Esophagus muscularis mucosa (tissue), 4 donors: ENCODE measurements around the gene TUBA1B. TPM values are rescaled to one million over a fixed set of nuclear protein-coding genes. Genes with fewer than 3 reads are reported as not detected.

Experiments used
- DNase-seq: peaks from one replicate; pipeline ENCODE4 v3.0.0-alpha.2; 2017; ENCODE audit errors: extremely low spot score
- H3K27ac ChIP-seq, 4 donors: fragments of 200-600 bp; sonication (generic); replicated peaks in 1 of 4; 1 replicate in 3 of 4; 2 replicates in 1 of 4; pipeline ENCODE4 v1.5.1; 2016 to 2019; ENCODE audit warnings: mild to moderate bottlenecking in 1 of 4
- H3K27me3 ChIP-seq, 4 donors: fragments of 200-600 bp; sonication (generic); one replicate each; pipeline versions ENCODE4 v1.5.1 to v1.6.0; 2016 to 2019
- H3K36me3 ChIP-seq, 4 donors: fragments of 200-600 bp; sonication (generic); one replicate each; pipeline ENCODE4 v1.5.1; 2016 to 2019
- H3K4me1 ChIP-seq, 4 donors: fragments of 200-600 bp; sonication (generic); one replicate each; pipeline ENCODE4 v1.5.1; 2016 to 2019
- H3K4me3 ChIP-seq, 4 donors: fragments of 200-600 bp; sonication (generic); 1 replicate in 2 of 4; 2 replicates in 2 of 4; pipeline ENCODE4 v1.5.1; 2016 to 2019; ENCODE audit warnings: mild to moderate bottlenecking in 4 of 4, moderate library complexity in 1 of 4
- H3K9me3 ChIP-seq, 4 donors: fragments of 200-600 bp; sonication (generic); 1 replicate in 3 of 4; 2 replicates in 1 of 4; pipeline ENCODE4 v1.5.1; 2016 to 2019
- EP300 ChIP-seq: sonication (generic); formaldehyde crosslinking; IDR thresholded peaks from one replicate; pipeline ENCODE4 v1.6.1; 2017; ENCODE audit warnings: antibody characterized with exemption
- POLR2A ChIP-seq: fragments of 450-650 bp; IDR thresholded peaks from one replicate; pipeline ENCODE4 v1.6.1; 2017; ENCODE audit warnings: antibody characterized with exemption, moderate library complexity, mild to moderate bottlenecking, low read depth
- POLR2AphosphoS5 ChIP-seq, 2 donors: sonication (generic); formaldehyde crosslinking; IDR thresholded peaks; one replicate each; pipeline ENCODE4 v1.6.1; 2017; ENCODE audit warnings: antibody characterized with exemption in 2 of 2
- WGBS: methylation state at CpG from one replicate; pipeline ENCODE4 v1.1.5; 2018; 5-methylcytosine and 5-hydroxymethylcytosine counted together
- intact Hi-C: fragments of 100-400 bp; cut with DNase I; formaldehyde crosslinking; loops from one replicate; pipeline ENCODE4 v1.15.1; 2023
- total RNA-seq, 4 donors: library from RNA; depleted of rRNA; stranded (reverse); fragments of >200 nt; gene quantifications; one replicate each; pipeline versions ENCODE4 v1.1.0 to v1.2.1, GENCODE V29; 2016
- TF ChIP-seq, protein P1 (sequence below), 3 experiments: fragments of 200-600 bp in 2 of 3; fragments of 450-650 bp in 1 of 3; sonication (generic) in 2 of 3; IDR thresholded peaks; one replicate each; pipeline ENCODE4 v1.5.1; 2017 to 2019; ENCODE audit warnings: antibody characterized with exemption in 3 of 3, mild to moderate bottlenecking in 2 of 3, moderate library complexity in 1 of 3

TUBA1B gene
- total RNA-seq, 4 donors from 2014 or later, result 739 to 1,057 (median 846) TPM

DNA sequence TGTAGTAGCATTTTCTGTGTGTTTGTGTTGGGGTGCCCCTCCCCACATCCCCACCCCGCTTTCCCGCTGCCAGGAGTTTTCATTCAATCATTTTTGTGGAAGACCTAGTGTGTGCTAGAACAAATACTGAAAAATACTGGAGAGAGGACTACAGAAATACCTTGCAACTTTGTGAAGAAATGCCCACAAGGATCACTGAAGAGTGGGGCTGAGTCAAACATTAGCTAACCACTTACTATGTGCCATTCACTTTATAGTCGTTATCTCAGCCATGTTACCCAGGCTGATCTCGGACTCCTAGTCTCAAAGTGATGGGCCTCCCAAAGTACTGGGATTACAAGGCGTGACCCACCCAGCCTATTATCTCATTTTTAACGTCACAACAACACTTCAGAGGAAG is 20.0 kb downstream of the TUBA1B start:
- WGBS, result 54% methylated on average over 6 of the region's 6 CpGs
- intact Hi-C loops, result loop anchor here (5.0 kb wide), 2 partner anchors 44 to 126 kb away; partner anchors contain the start of gene RHEBL1
- H3K27me3 ChIP-seq, result no peaks in the 10 kb centered on the region
- peaks cover 32 to 44% (median 42%) of the 10 kb centered on the region in 4 donors for H3K4me1 ChIP-seq
- no peaks in the 10 kb centered on the region for H3K9me3 ChIP-seq
- peak overlapping the region; percentile 74 to 89 (median 80) for H3K4me3 ChIP-seq
- H3K27ac ChIP-seq, result peak overlapping the region; percentile 94 to 99 (median 96)
- no peak for DNase-seq
- H3K36me3 ChIP-seq, result peaks cover 0 to 13% (median 8%) of the 10 kb centered on the region in 4 donors
- TF ChIP-seq EP300 (no peak), POLR2A (no peak), POLR2AphosphoS5 (IDR thresholded peaks at IDR 0.05) (no peak)
- TF ChIP-seq, protein P1, sequence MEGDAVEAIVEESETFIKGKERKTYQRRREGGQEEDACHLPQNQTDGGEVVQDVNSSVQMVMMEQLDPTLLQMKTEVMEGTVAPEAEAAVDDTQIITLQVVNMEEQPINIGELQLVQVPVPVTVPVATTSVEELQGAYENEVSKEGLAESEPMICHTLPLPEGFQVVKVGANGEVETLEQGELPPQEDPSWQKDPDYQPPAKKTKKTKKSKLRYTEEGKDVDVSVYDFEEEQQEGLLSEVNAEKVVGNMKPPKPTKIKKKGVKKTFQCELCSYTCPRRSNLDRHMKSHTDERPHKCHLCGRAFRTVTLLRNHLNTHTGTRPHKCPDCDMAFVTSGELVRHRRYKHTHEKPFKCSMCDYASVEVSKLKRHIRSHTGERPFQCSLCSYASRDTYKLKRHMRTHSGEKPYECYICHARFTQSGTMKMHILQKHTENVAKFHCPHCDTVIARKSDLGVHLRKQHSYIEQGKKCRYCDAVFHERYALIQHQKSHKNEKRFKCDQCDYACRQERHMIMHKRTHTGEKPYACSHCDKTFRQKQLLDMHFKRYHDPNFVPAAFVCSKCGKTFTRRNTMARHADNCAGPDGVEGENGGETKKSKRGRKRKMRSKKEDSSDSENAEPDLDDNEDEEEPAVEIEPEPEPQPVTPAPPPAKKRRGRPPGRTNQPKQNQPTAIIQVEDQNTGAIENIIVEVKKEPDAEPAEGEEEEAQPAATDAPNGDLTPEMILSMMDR (IDR thresholded peaks at IDR 0.05), result no peak

- Histone ChIP-seq H3K4me1 (peaks cover 38 to 50% (median 48%) of the 10 kb centered on the region in 4 donors), H3K4me3 (peak within 1 kb of the TSS; percentile 74 to 89 (median 80)), H3K9me3 (no peaks in the 10 kb centered on the region), H3K27ac (peak within 1 kb of the TSS; percentile 94 to 99 (median 96)), H3K36me3 (peaks cover 0 to 16% (median 12%) of the 10 kb centered on the region in 4 donors), H3K27me3 (no peaks in the 10 kb centered on the region)
- peak; percentile 100 for DNase-seq
- 0% methylated on average over 36 of the region's 43 CpGs for WGBS
- intact Hi-C loops, result loop anchor here (5.0 kb wide), 2 partner anchors 43 to 127 kb away; partner anchors contain the start of gene RHEBL1
- TF ChIP-seq EP300 (no peak), POLR2A (peak; percentile 68), POLR2AphosphoS5 (IDR thresholded peaks at IDR 0.05) (peak; percentile 94 to 98)
- TF ChIP-seq, protein P1 (IDR thresholded peaks at IDR 0.05), result peak; percentile 23 to 62 (median 59)
Observed at GRCh38 chr12:49110464-49111155, 20.6 kb downstream of the TUBA1B start, which contains the start of gene LMBR1L. LMBR1L (minus strand) TSS chr12:49110847; CDS start chr12:49110555, 292 bp downstream.

- intact Hi-C loops, result loop anchor here (5.0 kb wide), 2 partner anchors 43 to 127 kb away; partner anchors contain the start of gene RHEBL1
- peaks cover 0 to 23% (median 16%) of the 10 kb centered on the region in 4 donors for H3K36me3 ChIP-seq
- H3K4me3 ChIP-seq, result peak overlapping the region; percentile 74 to 89 (median 80)
- peaks cover 46 to 57% (median 56%) of the 10 kb centered on the region in 4 donors for H3K4me1 ChIP-seq
- WGBS, result 4% methylated on average over 31 of the region's 33 CpGs
- H3K27me3 ChIP-seq, result no peaks in the 10 kb centered on the region
- H3K27ac ChIP-seq, result peak overlapping the region; percentile 94 to 99 (median 96)
- DNase-seq, result no peak
- no peaks in the 10 kb centered on the region for H3K9me3 ChIP-seq
- TF ChIP-seq POLR2A, result no peak
- no peak for TF ChIP-seq EP300
Observed at GRCh38 chr12:49109641-49110463, 21.3 kb downstream of the TUBA1B start.

DNA sequence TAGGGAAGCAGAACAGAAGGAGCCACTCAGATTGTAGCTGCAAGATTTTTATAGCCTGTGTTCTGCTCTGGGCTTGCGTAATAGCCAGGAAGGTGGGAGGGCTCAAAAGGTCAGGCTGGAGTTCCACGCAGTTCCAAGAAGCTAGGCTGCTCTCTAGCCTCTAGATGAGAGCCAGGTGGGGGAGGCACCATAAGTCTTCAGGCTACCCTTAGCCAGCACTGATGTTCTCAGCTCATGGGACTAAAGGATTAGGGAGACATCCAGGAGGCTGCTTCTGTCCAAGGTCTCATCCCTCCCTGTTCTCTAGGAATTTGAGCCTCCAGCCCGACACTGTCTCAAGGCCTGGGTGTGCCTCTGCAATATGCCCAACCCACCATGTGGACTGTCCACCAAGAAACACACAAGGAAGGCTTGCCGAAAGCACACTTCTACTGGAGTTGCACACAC is 22.2 kb downstream of the TUBA1B start:
- no peak for TF ChIP-seq POLR2A
- TF ChIP-seq POLR2AphosphoS5 (IDR thresholded peaks at IDR 0.05), result peak; percentile 74 to 81
- TF ChIP-seq EP300, result no peak
- Histone ChIP-seq H3K27ac (peak overlapping the region; percentile 94 to 99 (median 96)), H3K27me3 (no peaks in the 10 kb centered on the region), H3K36me3 (peaks cover 4 to 31% (median 24%) of the 10 kb centered on the region in 4 donors), H3K4me3 (peak overlapping the region; percentile 74 to 89 (median 80)), H3K4me1 (peaks cover 53 to 66% (median 64%) of the 10 kb centered on the region in 4 donors), H3K9me3 (no peaks in the 10 kb centered on the region)
- intact Hi-C loops, result no loop called here
- WGBS, result 9% methylated on average over 4 of the region's 4 CpGs
- DNase-seq, result no peak

GRCh38 chr12:49105504-49106084 is 25.6 kb downstream of the TUBA1B start:
- TF ChIP-seq POLR2AphosphoS5 (IDR thresholded peaks at IDR 0.05) (no peak), POLR2A (no peak), EP300 (no peak)
- TF ChIP-seq, protein P1 (IDR thresholded peaks at IDR 0.05), result no peak
- Histone ChIP-seq H3K27ac (peak overlapping the region in 3 of 4 donors; percentile 28 to 46 (median 32)), H3K36me3 (peaks cover 36 to 65% (median 58%) of the 10 kb centered on the region in 4 donors), H3K4me3 (no peak overlapping the region), H3K9me3 (no peaks in the 10 kb centered on the region), H3K4me1 (peaks cover 51 to 65% (median 58%) of the 10 kb centered on the region in 4 donors), H3K27me3 (no peaks in the 10 kb centered on the region)
- intact Hi-C loops, result no loop called here
- 45% methylated on average over 9 of the region's 9 CpGs for WGBS
- DNase-seq, result no peak
